HCEC 1CT (cell line): ENCODE data around the gene ZDHHC14.
"Not testable (repeated sequence)": the region's sequence is repeated elsewhere in the genome, so short reads cannot be mapped to it uniquely, and the experiment has no call there.

Source experiments
- DNase-seq: peaks from one replicate; pipeline ENCODE4 v3.0.0-alpha.2; 2017

ZDHHC14 gene

GRCh38 chr6:157408427-157408826, 27.4 kb downstream of the ZDHHC14 start:
- DNase-seq, result not testable (repeated sequence)

DNA sequence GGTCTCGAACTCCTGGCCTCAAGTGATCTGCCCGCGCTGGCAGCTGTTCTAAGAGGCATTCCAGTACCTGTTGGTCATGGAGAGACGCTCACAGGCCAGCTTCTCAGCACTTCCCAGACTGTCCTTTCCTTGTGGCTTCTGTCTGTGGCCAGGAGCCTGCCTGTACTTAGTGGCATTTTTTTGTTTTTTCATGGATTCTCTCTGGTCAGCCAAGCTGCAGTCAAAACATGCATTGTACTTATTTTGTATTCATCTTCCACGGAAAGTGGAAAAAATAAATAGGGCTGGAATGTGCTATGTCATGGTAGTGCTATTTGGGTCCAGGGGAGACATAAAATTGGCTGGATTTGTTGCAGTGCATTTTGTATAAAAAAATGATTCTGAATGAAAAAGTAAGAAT, 29.1 kb downstream of the ZDHHC14 start:
- DNase-seq, result no peak

DNA sequence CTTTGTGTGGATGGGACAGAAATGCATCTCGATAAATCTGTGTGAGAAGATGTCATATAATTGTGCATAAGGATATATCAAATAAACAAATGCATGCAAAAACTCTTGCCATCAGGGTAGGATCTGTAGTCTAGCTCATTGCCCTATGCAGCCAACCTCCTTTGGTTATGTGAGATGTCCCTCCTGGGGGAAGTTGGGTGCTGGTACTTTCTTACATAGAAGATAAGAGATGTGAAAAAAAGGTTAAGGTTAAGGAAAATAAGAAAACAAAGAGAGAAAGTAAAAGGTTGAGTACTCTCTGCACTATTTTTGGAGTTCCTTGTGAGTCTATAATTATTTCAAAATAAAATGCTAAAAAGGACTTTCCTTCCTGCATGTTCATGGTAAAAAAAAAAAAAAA, 30.4 kb downstream of the ZDHHC14 start:
- DNase-seq, result no peak

- no peak for DNase-seq
Measured at GRCh38 chr6:157412791-157413190, 31.8 kb downstream of the ZDHHC14 start.

- no peak for DNase-seq
Measured at GRCh38 chr6:157420497-157420896, 39.5 kb downstream of the ZDHHC14 start.

DNA sequence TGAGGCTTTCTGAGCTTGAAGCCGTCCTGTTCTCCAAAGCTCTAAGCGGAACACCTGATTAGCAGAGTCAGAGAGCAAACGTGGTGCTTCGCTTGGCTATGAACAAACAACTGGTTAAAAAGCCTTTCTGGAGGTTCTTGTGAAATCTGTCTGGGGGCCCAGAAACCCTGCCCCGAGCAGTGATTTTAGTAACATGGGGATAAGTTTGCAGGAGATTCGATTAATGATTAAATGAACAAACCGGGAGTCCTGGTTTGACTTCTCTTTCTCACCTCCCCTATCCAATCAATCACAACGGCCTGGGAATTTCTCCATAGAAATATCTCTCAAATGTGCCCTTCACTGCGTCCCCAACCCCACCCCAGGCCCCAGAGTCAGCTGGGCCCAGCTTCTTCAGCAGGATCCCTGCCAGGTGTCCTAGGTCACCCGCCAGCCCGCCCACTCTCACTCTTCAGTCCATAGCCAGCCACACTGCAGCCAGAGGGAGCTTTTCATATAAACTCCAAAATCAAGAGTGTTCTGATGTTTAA, 43.6 kb downstream of the ZDHHC14 start:
- no peak for DNase-seq

DNA sequence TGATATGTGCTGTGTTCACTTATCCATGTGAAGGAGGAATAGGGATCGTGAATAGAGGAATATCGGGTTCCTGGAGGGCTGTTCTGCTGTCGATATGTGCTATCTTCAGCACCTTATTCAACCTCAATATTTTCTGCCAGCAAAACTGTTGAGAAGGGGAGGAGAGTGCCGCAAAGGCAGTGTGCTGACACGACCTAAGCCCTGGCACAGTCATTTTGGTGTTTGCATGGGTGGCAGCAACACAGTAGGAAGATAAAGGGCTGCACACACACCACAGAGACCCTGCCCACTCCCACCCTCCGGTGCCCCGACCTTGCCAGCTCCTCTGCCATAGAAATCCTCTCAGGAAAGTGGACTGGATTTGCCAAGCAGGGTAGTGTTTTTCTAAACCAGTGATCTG, 47.0 kb downstream of the ZDHHC14 start:
- DNase-seq, result no peak

DNA sequence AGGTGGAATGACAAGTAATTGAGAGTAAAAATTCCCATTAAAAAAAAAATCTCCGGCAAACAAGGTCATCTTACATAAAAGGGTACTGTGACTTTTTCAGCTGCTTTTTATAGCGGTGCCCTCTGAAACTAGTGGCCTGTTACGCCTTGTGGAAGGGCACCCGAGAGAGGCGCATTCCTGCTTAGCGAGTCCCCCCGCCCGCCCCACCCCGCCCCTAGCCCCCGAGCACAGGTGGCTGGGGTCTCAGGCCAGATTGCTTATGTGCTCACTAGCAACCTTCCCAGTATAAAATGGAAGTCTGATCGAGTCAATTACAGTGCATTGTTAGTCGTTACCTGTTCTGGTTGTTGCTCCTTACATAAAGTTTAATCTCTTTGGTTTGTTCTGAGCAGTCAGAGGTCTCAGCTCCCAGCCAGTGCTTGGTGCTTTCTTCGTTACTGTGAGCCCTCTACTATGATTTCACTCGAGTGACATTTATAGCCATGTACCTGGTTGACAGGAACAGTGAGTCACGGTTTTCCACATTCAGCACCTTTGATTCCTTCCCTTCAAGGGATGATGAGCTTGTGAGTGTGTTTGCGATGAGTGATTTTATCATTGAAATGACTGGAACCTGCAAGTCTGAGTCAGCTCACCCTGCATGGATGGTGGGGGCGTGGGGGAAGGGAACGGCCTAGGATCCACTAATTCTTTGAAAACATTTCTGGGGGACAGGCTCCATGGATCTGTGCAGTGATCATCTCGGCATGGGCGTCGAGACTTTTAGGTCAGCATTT, 47.6 kb downstream of the ZDHHC14 start:
- no peak for DNase-seq

DNA sequence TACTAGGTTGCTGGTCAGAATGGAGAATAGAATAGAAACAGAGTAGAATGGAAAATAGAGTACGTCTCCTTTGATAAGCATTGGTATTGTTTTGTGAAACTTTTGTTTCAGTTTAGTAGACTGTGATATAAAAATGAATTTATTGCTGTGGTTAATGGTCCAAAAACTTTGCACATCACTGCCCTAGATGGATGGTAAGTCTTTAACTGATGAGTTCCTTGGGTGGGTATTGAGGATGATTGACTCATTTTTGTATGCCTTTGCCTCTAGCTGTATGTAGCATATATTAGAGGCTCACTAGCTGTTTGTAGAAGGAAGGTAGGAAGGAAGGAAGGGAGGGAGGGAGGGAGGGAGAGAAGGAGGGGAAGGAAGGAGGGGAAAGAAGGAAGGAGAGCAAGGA, 48.3 kb downstream of the ZDHHC14 start:
- no peak for DNase-seq

GRCh38 chr6:157430834-157431233, 49.8 kb downstream of the ZDHHC14 start:
- DNase-seq, result no peak

GRCh38 chr6:157432231-157432891, 51.4 kb downstream of the ZDHHC14 start:
- no peak for DNase-seq

GRCh38 chr6:157432892-157433265, 51.9 kb downstream of the ZDHHC14 start:
- no peak for DNase-seq

- no peak for DNase-seq
Measured at GRCh38 chr6:157433678-157434081, 52.7 kb downstream of the ZDHHC14 start.

- DNase-seq, result no peak
Measured at GRCh38 chr6:157434349-157435033, 53.5 kb downstream of the ZDHHC14 start.

GRCh38 chr6:157436219-157436943, 55.4 kb downstream of the ZDHHC14 start:
- DNase-seq, result no peak

- no peak for DNase-seq
Measured at GRCh38 chr6:157436944-157437336, 56.0 kb downstream of the ZDHHC14 start.

GRCh38 chr6:157438611-157439111, 57.7 kb downstream of the ZDHHC14 start:
- no peak for DNase-seq

GRCh38 chr6:157440171-157440570, 59.2 kb downstream of the ZDHHC14 start:
- DNase-seq, result no peak

- DNase-seq, result peak; percentile 71
Measured at GRCh38 chr6:157442291-157442690, 61.3 kb downstream of the ZDHHC14 start.

DNA sequence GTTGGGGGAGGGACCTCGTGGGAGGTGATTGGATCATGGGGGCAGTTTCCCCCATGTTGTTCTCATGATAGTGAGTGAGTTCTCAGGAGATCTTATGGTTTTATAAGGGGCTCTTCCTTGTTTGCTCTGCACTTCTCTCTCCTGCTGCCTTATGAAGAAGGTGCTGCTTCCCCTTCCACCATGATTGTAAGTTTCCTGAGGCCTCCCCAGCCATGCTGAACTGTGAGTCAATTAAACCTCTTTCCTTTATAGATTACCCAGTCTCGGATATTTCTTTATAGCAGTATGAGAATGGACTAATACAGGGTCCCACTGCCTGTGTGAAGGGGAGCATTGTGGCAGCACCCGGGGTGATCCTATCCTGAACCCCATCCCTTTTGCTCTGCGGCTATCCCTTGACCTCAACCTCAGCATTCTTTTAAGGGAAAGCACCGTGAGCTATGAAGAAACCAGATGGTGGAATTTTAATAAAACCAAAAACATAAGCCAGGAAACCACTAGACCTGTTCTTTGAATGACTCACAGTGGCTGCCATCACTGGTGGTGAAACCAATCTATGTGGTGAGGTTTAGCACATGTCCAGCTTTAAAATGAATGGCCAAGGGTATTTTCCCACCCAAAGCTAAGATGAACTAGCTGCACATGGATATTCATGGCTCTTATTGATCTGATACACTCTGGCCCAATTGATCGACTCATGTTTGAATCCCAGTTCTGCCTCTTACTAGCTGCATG, 62.2 kb downstream of the ZDHHC14 start:
- peak; percentile 85 for DNase-seq

DNA sequence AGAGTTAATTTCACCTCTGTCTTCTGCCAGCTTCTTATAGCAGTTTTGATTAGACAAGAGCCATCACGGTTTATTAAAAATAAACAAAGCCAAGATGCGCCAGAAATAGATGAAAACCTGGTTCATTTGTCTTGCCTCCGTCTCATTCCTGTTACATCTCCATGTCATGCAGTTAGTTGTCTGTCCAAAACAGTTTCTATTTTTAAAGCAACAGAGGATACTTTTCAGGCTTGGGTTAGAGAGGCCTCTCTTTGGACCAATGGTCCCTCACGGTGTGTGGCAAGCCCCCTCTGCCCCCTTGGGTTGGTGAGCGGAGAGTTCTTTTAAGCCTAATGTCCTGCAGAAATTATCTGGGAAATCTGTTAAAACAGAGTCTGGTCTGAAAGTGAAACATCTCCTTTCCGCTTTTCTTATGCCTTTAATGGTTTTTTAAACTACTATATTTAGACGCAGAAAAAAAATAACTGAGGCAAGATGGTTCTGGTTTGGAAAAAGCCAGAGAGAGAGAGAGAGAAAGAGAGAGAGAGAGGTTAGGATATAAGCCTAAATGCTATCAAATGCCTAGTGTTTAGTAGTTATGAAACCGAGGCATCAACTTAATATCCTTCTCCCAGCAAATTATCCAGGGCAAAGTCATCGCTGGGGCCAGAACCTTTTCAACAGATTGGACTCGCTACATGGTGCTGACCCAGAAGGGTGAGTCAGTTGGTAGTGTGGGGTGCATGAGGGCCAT, 64.5 kb downstream of the ZDHHC14 start:
- DNase-seq, result no peak
